HG02759 (cell line): ENCODE data around the gene HAGHL.
A peak's percentile ranks its signal among the peaks of the same experiment; 100 is the strongest.

ENCODE experiments used
- ATAC-seq: cut with Tn5 transposase; IDR thresholded peaks from one replicate; pipeline ENCODE4 v1.9.1; 2021; ENCODE audit warnings: mild to moderate bottlenecking, moderate library complexity; ENCODE audit not compliant: unreplicated experiment

HAGHL gene, protein sequence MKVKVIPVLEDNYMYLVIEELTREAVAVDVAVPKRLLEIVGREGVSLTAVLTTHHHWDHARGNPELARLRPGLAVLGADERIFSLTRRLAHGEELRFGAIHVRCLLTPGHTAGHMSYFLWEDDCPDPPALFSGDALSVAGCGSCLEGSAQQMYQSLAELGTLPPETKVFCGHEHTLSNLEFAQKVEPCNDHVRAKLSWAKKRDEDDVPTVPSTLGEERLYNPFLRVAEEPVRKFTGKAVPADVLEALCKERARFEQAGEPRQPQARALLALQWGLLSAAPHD

DNA sequence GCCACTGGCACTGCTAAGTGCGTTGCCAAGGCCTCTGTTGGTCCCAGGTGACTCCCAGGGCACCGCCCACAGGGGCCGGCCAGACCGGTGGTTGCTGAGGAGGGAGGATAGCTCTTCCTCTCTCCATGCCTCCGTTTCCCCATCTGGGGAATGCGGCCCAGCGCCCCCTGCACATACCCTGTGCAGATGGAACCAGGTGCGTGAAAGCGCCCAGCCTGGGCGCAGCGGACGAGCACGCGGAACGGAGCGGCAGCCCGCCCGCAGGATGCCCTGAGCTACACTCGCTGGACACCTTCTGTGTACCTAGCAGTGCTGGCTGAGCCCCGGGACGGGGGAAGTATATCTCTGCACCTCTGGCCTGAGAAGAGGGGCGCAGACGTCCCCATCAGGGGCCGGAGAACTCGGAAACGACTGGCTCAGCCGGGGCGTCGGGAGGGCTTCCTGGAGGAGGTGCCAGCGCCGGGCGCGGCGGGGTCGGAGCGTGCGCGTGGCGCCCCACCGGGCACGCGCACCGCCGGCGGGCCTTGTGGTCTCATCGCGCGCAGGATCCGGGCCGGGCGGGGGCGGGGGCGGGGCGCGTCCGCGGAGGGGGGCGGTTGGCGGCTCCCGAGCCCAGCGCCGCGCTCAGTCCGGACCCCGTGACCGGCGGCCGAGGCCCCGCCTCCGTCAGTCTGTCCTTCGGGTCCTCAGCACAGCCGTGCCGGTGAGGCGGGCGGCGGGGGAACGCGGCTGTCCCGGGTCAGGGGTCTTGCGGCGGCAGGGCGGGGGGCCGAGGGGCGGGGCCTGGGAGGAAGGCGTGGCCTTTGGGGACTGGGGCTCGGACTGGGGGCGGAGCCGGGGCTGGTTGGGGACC lies at the start of gene HAGHL, which contains the start of gene CCDC78:
Gene HAGHL (plus strand): TSS at position 669 of the 853 bp plus-strand sequence. CDS start 404 bp downstream, outside the sequence.
Gene CCDC78 (minus strand): TSS at position 6 of the 853 bp plus-strand sequence. CDS start 76 bp downstream, outside the sequence.
- ATAC-seq = peak; percentile 38

DNA sequence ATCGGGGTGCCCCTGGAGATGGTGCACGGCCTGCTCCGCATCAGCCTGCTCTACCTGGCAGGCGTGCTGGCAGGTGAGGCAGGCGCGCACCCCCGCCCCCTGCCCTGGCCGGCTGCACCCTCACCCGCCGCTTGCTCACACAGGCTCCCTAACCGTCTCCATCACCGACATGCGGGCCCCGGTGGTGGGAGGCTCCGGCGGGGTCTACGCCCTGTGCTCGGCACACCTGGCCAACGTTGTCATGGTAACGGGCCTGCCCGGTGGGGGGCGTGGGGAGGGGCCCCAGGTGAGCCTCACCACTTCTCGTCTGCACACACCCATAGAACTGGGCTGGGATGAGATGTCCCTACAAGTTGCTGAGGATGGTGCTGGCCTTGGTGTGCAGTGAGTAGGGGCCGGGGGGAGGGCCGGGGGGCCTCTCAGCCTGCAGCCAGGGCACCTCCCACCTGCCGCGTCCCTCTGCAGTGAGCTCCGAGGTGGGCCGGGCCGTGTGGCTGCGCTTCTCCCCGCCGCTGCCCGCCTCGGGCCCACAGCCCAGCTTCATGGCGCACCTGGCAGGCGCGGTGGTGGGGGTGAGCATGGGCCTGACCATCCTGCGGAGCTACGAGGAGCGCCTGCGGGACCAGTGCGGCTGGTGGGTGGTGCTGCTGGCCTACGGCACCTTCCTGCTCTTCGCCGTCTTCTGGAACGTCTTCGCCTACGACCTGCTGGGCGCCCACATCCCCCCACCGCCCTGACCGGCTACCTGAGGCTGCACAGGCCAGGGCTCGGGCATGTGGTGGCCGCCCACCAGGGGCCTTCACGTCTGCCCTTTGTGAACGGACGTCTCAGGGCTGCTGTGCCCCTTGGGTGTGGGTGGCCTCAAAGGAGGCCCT lies 49.4 kb upstream of the HAGHL start:
- no peak for ATAC-seq

DNA sequence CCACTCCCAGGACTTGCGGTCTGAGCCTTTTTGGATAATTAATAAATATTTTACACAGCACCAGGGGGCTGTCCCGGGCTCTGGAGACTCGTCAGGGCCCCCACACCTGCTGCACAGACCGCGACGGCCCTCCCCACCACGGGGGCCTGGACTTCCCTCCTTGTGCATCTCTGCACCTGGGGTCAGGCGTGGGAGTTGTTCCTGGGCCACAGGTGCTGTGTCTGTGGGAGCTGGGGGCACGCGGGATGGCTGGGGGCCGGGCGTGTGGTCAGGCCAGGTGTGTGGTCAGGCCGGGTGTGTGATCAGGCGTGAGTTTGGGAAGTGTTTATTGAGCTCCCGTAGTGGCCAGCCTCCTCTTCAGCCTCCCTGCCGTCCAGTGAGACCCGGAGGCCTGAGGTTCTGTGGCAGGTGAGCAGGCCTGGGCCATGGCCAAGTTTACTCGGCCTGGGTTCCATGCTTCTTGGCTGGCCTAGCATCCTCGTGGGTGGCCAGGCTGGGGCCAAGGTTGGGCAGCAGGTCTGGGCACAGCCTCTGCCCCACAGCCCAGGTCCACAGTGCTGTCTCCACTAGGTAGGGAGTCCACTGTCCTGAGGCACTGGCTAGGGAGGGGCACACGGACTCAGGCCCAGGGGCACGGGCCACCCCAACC lies 48.6 kb upstream of the HAGHL start:
- no peak for ATAC-seq

DNA sequence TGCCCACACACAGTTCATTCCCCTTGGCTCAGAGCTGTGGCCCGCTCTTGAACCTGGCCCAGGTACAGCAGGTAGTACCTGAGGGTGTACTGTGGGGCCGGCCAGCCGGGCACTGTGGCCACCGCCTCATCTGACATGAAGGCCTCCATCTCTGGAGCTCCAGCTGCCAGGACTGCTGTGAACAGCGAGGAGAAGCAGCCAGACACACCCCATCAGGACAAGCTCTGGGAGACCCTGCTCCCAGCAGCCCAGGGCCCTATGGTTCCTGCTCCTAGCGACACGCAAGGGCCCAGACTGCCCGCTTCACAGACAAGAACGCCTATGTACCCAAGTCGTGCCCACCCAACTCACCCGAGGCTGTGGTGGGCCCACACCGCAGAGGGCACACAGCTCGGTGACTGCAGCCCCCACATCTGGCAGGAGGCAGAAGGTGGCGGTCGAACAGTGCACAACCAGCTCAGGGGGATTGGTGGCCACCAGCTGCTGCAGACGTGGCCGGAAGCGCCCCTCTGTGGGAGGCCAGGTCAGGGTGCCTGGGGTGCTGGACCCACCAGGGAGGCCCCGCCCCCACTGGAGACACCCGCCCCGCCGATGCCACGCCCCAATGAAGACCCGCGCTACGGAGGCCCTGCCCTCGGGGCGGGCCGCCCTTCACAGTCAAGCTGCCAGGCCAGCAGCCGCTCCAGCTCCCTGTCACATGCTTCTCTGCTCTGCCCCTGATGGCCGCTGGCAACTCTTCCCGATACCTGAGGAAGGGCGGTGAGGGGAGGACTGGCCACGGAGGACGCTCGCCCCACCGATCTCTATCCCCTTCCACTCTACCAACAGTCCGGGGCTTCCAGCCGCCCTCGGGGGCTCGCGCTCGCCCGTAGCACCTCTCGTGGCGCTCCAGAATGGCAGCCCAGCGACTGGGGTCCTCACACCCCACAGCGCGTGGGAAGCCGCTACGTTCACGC lies 47.8 kb upstream of the HAGHL start:
- ATAC-seq = peak; percentile 7

DNA sequence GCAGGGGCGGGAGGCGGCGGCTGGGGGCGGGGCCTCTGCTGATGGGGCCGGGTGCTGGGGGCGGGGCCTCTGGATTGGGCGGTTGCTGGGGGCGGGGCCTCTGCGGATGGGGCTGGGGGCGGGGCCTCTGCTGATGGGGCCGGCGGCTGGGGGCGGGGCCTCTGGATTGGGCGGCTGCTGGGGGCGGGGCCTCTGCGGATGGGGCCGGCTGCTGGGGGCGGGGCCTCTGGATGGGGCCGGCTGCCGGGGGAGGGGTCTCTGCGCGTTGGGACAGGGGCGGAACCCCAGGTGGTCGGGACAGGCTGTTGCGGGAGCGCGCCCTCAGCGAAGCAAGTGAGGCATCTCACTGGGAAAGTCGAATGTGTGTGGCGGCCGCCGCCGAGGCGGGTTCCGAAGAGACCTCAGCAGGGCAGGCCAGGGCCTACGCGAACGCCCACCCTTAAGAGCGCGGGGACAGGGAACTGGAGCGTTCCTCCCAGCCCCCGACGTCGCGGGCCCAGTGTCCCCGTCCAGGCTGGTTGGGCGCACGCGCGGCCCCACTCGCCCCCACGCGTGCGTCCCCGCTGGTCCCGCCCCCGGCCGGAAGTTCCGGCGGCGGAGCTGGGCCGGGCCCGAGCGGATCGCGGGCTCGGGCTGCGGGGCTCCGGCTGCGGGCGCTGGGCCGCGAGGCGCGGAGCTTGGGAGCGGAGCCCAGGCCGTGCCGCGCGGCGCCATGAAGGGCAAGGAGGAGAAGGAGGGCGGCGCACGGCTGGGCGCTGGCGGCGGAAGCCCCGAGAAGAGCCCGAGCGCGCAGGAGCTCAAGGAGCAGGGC lies 46.9 kb upstream of the HAGHL start, which contains the start of gene STUB1:
Gene STUB1 (plus strand): TSS at position 597 of the 811 bp plus-strand sequence. CDS start 116 bp downstream, at position 713.
- peak; percentile 57 for ATAC-seq

DNA sequence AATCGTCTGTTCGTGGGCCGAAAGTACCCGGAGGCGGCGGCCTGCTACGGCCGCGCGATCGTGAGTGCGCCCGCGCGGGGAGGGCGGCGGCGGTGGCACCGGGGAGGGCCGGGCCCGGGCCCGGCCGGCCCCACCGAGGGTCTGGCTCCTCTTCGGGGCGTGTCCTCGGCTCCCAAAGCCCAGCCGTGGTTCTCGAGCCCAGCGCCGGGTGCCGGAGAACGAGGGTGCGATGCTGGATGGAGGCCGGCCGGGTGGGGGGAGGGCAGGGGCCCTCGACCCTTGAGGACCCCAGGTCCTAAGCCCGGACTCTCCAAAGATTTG lies 46.3 kb upstream of the HAGHL start:
- ATAC-seq = no peak

DNA sequence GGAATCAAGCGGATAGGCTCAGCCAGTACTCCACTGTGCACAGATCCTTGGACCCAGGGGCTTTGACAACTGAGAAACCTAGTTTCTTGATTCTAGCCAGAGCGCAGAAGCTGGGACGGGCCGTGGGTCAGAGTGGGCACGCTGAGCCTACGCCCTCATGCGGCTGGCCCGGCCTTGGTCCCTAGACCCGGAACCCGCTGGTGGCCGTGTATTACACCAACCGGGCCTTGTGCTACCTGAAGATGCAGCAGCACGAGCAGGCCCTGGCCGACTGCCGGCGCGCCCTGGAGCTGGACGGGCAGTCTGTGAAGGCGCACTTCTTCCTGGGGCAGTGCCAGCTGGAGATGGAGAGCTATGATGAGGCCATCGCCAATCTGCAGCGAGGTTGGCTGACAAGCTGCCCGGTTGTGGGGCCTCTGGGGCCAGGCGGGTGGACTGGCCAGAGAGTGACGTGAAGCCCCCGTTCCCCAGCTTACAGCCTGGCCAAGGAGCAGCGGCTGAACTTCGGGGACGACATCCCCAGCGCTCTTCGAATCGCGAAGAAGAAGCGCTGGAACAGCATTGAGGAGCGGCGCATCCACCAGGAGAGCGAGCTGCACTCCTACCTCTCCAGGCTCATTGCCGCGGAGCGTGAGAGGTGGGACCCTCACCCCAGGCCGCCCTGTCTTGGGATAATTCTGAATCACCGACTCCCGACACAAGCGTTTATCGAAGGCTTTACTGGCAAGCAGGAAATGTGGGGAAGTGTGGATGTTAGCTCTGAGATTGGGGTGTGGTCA lies 45.8 kb upstream of the HAGHL start:
- ATAC-seq = no peak

DNA sequence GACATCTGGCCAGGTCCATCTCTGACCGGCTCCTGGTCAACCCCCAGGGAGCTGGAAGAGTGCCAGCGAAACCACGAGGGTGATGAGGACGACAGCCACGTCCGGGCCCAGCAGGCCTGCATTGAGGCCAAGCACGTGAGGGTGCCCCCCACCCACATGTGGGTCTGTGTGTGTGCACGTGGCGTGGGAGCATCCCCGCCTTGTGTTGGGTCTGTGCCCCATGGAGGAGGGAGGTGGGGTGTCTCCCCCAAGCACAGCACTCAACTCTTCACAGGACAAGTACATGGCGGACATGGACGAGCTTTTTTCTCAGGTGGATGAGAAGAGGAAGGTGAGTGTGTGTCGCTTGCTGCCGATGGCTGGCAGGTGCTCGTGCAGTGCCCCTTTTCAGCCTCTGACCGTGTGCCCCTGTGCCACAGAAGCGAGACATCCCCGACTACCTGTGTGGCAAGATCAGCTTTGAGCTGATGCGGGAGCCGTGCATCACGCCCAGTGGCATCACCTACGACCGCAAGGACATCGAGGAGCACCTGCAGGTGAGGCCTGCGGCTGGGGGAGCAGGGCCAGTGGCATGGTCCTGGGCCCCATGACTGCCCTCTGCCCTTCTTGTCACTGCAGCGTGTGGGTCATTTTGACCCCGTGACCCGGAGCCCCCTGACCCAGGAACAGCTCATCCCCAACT lies 45.0 kb upstream of the HAGHL start:
- ATAC-seq = no peak

DNA sequence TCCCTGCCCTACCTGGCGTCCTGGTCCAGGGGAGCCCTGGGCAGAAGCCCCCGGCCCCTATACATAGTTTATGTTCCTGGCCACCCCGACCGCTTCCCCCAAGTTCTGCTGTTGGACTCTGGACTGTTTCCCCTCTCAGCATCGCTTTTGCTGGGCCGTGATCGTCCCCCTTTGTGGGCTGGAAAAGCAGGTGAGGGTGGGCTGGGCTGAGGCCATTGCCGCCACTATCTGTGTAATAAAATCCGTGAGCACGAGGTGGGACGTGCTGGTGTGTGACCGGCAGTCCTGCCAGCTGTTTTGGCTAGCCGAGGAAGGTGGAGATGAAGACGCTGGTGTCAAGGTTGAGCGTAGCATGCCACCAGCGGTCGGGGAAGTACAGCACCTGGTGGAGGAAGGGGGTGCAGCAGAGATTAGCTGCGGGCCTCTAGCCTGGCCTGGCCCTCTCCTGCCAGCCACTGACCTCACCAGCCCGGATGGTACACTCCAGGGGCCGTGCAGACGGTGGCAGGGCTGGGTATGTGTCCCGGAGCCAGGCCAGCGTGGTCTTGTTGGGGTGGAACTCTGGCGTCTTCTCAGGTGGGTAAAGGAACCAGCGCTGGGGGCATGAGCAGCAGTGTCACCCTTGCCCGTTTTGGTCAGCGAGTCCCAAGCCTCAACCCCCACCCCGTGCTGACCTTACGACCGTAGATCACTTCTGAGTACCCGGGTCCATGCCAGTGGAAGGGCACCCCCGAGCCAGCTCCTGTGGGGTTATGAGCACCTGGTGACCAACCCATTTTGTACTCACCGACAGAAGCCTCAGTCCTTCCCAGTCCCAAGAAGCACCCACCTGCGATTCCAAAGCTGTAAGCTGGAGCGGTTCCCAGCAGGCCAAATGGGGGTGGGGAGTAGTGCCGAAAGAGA lies 44.2 kb upstream of the HAGHL start:
- no peak for ATAC-seq

DNA sequence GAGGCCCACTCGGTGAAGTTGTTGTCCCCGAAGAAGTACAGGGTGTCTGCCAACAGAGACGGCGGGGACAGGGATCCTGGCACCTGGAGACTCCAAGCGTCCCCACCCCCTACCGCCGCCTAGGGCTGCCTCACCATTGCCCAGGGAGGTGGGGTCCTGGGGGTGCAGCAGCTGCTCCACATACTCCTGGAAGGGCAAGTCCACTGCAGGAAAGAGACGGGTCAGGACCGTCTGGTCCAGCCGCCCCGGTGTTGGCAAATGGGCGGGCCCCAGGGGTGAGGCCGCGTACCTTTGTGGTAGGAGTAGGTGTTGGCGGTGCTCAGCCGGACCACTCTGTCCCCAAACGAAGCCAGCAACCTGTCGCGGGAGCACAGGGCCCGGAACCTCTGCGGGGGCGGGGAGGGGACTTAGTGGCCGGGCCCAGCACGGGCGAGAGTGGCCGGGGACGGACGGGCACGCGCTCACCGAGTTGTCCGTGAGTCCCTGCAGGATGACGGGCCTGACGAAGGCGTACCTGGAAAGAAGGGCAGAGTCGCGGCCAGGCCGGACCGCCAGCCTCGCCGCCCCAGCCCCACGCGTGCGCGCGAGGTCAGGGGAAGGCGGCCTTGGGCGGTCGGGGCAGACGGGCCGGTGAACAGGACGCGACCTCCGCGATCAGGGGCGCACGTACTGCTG lies 43.4 kb upstream of the HAGHL start:
- no peak for ATAC-seq

DNA sequence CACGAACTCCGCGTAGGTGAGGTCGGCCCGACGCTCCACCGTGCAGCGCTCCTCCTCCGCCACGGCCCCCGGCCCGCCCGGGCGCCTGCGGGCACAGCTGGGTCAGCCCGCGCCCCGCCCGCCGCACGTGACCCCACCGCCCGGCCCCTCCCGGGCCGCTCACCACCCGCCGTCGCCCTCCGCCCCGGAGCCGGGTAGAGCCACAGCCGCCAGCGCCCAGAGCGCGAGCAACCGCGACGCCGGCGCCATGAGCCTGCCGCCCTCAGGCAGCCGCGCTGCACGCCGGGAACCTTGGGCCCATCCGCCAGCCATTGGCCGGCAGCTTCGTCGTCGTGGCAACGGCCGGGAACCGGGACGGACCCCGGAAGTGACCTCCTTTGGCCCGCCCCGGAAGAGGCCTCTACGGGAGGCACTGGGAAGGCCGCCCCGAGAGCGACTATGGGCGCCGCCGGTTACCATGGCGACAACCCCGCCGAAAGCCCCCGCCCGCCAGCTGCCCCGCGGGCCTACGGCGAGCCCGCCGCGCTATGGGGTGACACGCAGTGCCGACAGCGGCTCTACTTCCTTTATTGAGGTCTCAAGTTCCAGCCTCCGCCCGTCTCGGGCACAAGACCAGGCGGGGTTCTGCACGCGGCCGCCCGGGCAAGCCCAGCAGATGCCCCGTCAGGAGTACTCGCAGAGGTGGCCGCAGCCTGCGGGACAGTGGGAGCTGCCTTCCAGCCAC lies 42.7 kb upstream of the HAGHL start, which contains the start of gene JMJD8:
Gene JMJD8 (minus strand): TSS at position 264 of the 724 bp plus-strand sequence. CDS start 15 bp downstream, at position 249.
- peak; percentile 65 for ATAC-seq

DNA sequence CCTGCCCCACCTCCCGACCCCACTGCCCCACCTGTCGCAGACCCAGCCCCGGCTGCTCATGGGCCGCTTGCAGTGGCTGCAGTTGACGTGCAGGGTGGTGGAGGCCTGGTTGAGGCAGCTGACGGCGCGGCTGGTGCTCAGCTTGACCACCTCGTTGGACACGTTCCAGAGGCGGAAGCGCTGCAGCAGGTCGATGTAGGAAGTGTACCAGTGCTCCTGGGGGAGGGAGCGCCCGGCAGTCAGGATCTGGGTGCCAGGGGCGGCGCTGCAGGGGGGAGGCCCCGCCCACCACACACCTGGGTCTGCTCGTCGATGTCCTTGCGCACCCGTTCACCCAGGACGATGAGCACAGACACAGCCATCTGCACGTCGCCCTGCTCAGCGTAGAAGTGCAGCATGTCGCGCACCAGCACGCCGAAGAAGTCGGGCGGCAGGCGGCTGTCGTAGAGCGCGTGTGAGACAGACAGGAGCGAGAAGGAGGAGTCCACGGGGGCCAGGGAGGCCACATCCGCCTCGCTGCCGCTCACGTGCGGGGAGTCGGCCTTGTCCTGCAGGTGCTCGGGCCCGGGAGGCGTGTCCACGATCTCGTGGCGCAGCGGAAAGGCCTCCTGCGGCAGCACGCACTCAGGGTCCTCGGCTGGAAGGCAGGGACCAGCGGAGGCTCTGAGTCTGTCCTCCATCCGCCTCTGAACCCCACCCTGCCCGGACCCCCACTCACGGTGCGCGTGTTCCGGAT lies 41.8 kb upstream of the HAGHL start:
- ATAC-seq = no peak

DNA sequence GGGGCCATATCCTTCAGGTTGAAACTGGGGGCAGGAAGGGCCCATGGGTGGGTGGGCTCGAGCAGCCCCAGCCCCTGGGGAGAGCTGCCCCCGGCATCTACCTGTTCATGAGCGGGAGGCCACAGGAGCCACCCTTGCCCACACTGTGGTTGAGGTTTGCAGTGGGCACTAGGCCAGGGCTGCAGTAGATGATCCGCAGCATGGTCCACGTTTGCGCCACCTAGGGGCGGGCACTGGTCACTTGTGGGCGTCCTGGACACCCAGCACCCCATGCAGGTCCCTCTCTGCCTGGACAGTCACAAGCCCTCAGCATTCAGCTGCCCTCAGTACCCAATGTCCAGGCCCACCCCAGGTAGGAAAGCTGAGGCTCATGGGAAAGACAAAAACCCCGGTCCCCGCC lies 40.9 kb upstream of the HAGHL start:
- no peak for ATAC-seq
